IMR-90 (cell line): ENCODE measurements around the gene LUC7L2. TPM values are rescaled to one million over a fixed set of nuclear protein-coding genes. Genes with fewer than 3 reads are reported as not detected.

Source experiments
- ATAC-seq: fragments of 200-7000 bp; cut with Tn5 transposase; 2 replicates; pipeline ENCODE4 v1.9.1; 2020; ENCODE audit warnings: low read depth, mild to moderate bottlenecking, moderate library complexity
- BruUV-seq: library from RNA; stranded (reverse); fragments of 400-500 nt; replicated peaks from 2 replicates; lab custom pipeline; 2021; lab: Mats Ljungman, UMichigan
- CTCF ChIA-PET: fragments of 300-600 bp; formaldehyde crosslinking; extraction: SDS; loops from one replicate; lab custom pipeline; 2021; ENCODE audit warnings: antibody characterized with exemption; lab: Yijun Ruan, JAX
- POLR2A ChIA-PET: fragments of 300-600 bp; sonication (Branson Sonifier 250); formaldehyde crosslinking; loops from one replicate; lab custom pipeline; 2022; ENCODE audit warnings: antibody characterized with exemption; ENCODE audit not compliant: unreplicated experiment; lab: Charles Lee
- DNase-seq: peaks from one replicate; pipeline ENCODE4 v3.0.0; 2013
- H2AFZ ChIP-seq: replicated peaks from 2 replicates; pipeline ENCODE3; 2013; ENCODE audit warnings: low read length, mild to moderate bottlenecking; ENCODE audit not compliant: poor library complexity
- H2AK5ac ChIP-seq: 2 replicates; pipeline ENCODE4 v1.6.1; 2013; ENCODE audit warnings: low read depth, low read length, inconsistent platforms
- H2AK9ac ChIP-seq: replicated peaks from 2 replicates; pipeline ENCODE3; 2013; ENCODE audit warnings: mild to moderate bottlenecking, low read depth, low read length, moderate library complexity; ENCODE audit not compliant: poor library complexity
- H2BK120ac ChIP-seq: 2 replicates; pipeline ENCODE4 v1.6.1; 2013; ENCODE audit warnings: low read depth, low read length, inconsistent platforms
- H2BK15ac ChIP-seq: 3 replicates; pipeline ENCODE4 v1.6.1; 2013; ENCODE audit warnings: low read depth, low read length, inconsistent platforms
- H2BK20ac ChIP-seq: 2 replicates; pipeline ENCODE4 v1.6.1; 2013; ENCODE audit warnings: low read depth, mild to moderate bottlenecking, inconsistent platforms, low read length, moderate library complexity
- H2BK5ac ChIP-seq: 2 replicates; pipeline ENCODE4 v1.6.1; 2013; ENCODE audit warnings: mild to moderate bottlenecking, low read depth, low read length, inconsistent platforms; ENCODE audit not compliant: poor library complexity, severe bottlenecking
- H3K14ac ChIP-seq: replicated peaks from 2 replicates; pipeline ENCODE4 v1.6.1; 2013; ENCODE audit warnings: low read depth, low read length, inconsistent platforms
- H3K18ac ChIP-seq: 2 replicates; pipeline ENCODE4 v1.6.1; 2013; ENCODE audit warnings: low read depth, low read length, control low read depth
- H3K23ac ChIP-seq: 2 replicates; pipeline ENCODE4 v1.6.1; 2013; ENCODE audit warnings: low read depth, low read length, inconsistent platforms
- H3K27ac ChIP-seq: 2 replicates; pipeline ENCODE4 v1.5.1; 2013; ENCODE audit warnings: mild to moderate bottlenecking, control low read depth, low read length; ENCODE audit not compliant: insufficient read depth
- H3K27me3 ChIP-seq: 2 replicates; pipeline ENCODE4 v1.6.1; 2013; ENCODE audit warnings: low read length; ENCODE audit not compliant: control insufficient read depth, insufficient read depth
- H3K36me3 ChIP-seq: 2 replicates; pipeline ENCODE4 v1.6.1; 2013; ENCODE audit warnings: low read length, mixed read lengths; ENCODE audit not compliant: control insufficient read depth, insufficient read depth
- H3K4ac ChIP-seq: 2 replicates; pipeline ENCODE4 v1.6.1; 2013; ENCODE audit warnings: low read depth, low read length, inconsistent platforms
- H3K4me1 ChIP-seq: 2 replicates; pipeline ENCODE4 v1.6.1; 2013; ENCODE audit warnings: low read length, mixed read lengths; ENCODE audit not compliant: control insufficient read depth, insufficient read depth
- H3K4me2 ChIP-seq: 2 replicates; pipeline ENCODE4 v1.6.1; 2013; ENCODE audit warnings: low read depth, mild to moderate bottlenecking, control low read depth, low read length, moderate library complexity
- H3K4me3 ChIP-seq: 2 replicates; pipeline ENCODE4 v1.5.1; 2013; ENCODE audit warnings: low read depth, mild to moderate bottlenecking, control low read depth, low read length, moderate library complexity; ENCODE audit not compliant: insufficient read depth
- H3K56ac ChIP-seq: 2 replicates; pipeline ENCODE4 v1.6.1; 2013; ENCODE audit warnings: low read length, inconsistent platforms; ENCODE audit not compliant: insufficient read depth; ENCODE audit errors: extremely low read depth
- H3K79me1 ChIP-seq, 2 experiments: 2 replicates each; pipeline ENCODE4 v1.6.1; 2013; ENCODE audit warnings: low read length in 2 of 2, inconsistent platforms in 1 of 2, low read depth in 1 of 2
- H3K9ac ChIP-seq: 2 replicates; pipeline ENCODE4 v1.6.1; 2013; ENCODE audit warnings: low read depth, low read length, control low read depth
- H3K9me1 ChIP-seq: 2 replicates; pipeline ENCODE4 v1.6.1; 2013; ENCODE audit warnings: low read length, inconsistent platforms; ENCODE audit not compliant: insufficient read depth
- H3K9me3 ChIP-seq: 2 replicates; pipeline ENCODE4 v1.6.1; 2013; ENCODE audit warnings: low read length; ENCODE audit not compliant: control insufficient read depth, insufficient read depth
- H4K20me1 ChIP-seq: 2 replicates; pipeline ENCODE4 v1.6.1; 2013; ENCODE audit warnings: low read length, inconsistent platforms; ENCODE audit not compliant: insufficient read depth
- H4K5ac ChIP-seq: 2 replicates; pipeline ENCODE4 v1.6.1; 2013; ENCODE audit warnings: mild to moderate bottlenecking, low read depth, low read length, control low read depth
- H4K8ac ChIP-seq, 2 experiments: 2 replicates each; pipeline ENCODE4 v1.6.1; 2013; ENCODE audit warnings: low read depth in 2 of 2, low read length in 2 of 2, control low read depth in 1 of 2, inconsistent platforms in 1 of 2
- H4K91ac ChIP-seq: 2 replicates; pipeline ENCODE4 v1.6.1; 2013; ENCODE audit warnings: low read depth, low read length, inconsistent platforms; ENCODE audit not compliant: insufficient read depth
- BHLHE40 ChIP-seq: fragments of 150-350 bp; IDR thresholded peaks from 2 replicates; pipeline ENCODE4 v1.6.1; 2016; ENCODE audit warnings: mild to moderate bottlenecking, low read depth, low read length
- CEBPB ChIP-seq: IDR thresholded peaks from 2 replicates; pipeline ENCODE4 v1.6.1; 2012; ENCODE audit warnings: low read depth, low read length, improper control_type of control experiment
- CHD1 ChIP-seq: IDR thresholded peaks from 2 replicates; pipeline ENCODE4 v1.6.1; 2012; ENCODE audit warnings: low read depth, low read length, improper control_type of control experiment
- FOS ChIP-seq: fragments of 150-350 bp; IDR thresholded peaks from 2 replicates; pipeline ENCODE4 v1.6.1; 2016; ENCODE audit warnings: low read depth, low read length
- MAFK ChIP-seq: IDR thresholded peaks from 2 replicates; pipeline ENCODE4 v1.6.1; 2012; ENCODE audit warnings: low read depth, low read length, improper control_type of control experiment
- MAZ ChIP-seq: IDR thresholded peaks from 2 replicates; pipeline ENCODE4 v1.6.1; 2012; ENCODE audit warnings: low read depth, mild to moderate bottlenecking, low read length, improper control_type of control experiment, moderate library complexity, borderline replicate concordance
- MXI1 ChIP-seq: IDR thresholded peaks from 2 replicates; pipeline ENCODE4 v1.6.1; 2012; ENCODE audit warnings: low read depth, mild to moderate bottlenecking, low read length, moderate library complexity, borderline replicate concordance
- NFE2L2 ChIP-seq: fragments of 150-350 bp; IDR thresholded peaks from 2 replicates; pipeline ENCODE4 v1.6.1; 2016; ENCODE audit warnings: low read depth, mild to moderate bottlenecking, low read length
- POLR2A ChIP-seq: IDR thresholded peaks from 2 replicates; pipeline ENCODE4 v1.6.1; 2012; ENCODE audit warnings: mild to moderate bottlenecking, low read depth, low read length
- RAD21 ChIP-seq: IDR thresholded peaks from 2 replicates; pipeline ENCODE4 v1.6.1; 2012; ENCODE audit warnings: low read length, improper control_type of control experiment
- RCOR1 ChIP-seq: IDR thresholded peaks from 2 replicates; pipeline ENCODE4 v1.6.1; 2012; ENCODE audit warnings: mild to moderate bottlenecking, low read length, improper control_type of control experiment; ENCODE audit not compliant: insufficient replicate concordance
- RFX5 ChIP-seq: IDR thresholded peaks from 2 replicates; pipeline ENCODE4 v1.8.0; 2012; ENCODE audit warnings: low read depth, mild to moderate bottlenecking, low read length, moderate library complexity
- SMC3 ChIP-seq: fragments of 150-350 bp; IDR thresholded peaks from 2 replicates; pipeline ENCODE4 v1.6.1; 2016; ENCODE audit warnings: low read depth, mild to moderate bottlenecking, antibody characterized with exemption, low read length, moderate library complexity
- WGBS, 2 experiments: methylation state at CpG; one replicate each; pipeline versions ENCODE4 v1.1.5 to v1.1.7; 2013; ENCODE audit warnings: missing lambda C conversion rate in 2 of 2; ENCODE audit not compliant: insufficient read length in 1 of 2; ENCODE audit errors: extremely low coverage in 2 of 2; 5-methylcytosine and 5-hydroxymethylcytosine counted together
- dilution Hi-C: fragments of 300-500 bp; cut with HindIII; formaldehyde crosslinking; loops from one replicate; pipeline ENCODE4 v1.14.3; 2018; ENCODE audit warnings: low sequenced_read_pairs; ENCODE audit not compliant: unreplicated experiment
- in situ Hi-C: fragments of 300-500 bp; cut with MboI; formaldehyde crosslinking; loops from 3 replicates; pipeline ENCODE4 v1.14.3; 2019; ENCODE audit warnings: low sequenced_read_pairs, inconsistent platforms, mixed read lengths
- intact Hi-C: fragments of 100-400 bp; cut with micrococcal nuclease; formaldehyde crosslinking; loops from 2 replicates; pipeline ENCODE4 v1.10.0; 2022
- polyA plus RNA-seq, 3 experiments: library from polyadenylated mRNA; depleted of rRNA; stranded (reverse); fragments of >200 nt; gene quantifications; 2 replicates each; pipeline ENCODE4 v1.2.3, GENCODE V29; 2012; ENCODE audit warnings: low replicate concordance in 1 of 3
- total RNA-seq: library from RNA; depleted of rRNA; stranded (reverse); fragments of >200 nt; gene quantifications from 2 replicates; pipeline ENCODE4 v1.2.3, GENCODE V29; 2012
- TF ChIP-seq, protein P1 (sequence below): conservative IDR thresholded peaks from 2 replicates; pipeline ENCODE4 v1.5.1; 2012; ENCODE audit warnings: mild to moderate bottlenecking, low read depth, low read length, improper control_type of control experiment
- TF ChIP-seq, protein P2 (sequence below): fragments of 150-350 bp; IDR thresholded peaks from 2 replicates; pipeline ENCODE4 v1.6.1; 2017; ENCODE audit warnings: mild to moderate bottlenecking, antibody characterized with exemption, low read length, low read depth
- TF ChIP-seq, protein P3 (sequence below): fragments of 150-350 bp; IDR thresholded peaks from 2 replicates; pipeline ENCODE4 v1.6.1; 2016; ENCODE audit warnings: low read depth, mild to moderate bottlenecking, low read length, moderate library complexity, borderline replicate concordance

Gene LUC7L2
- total and polyA plus RNA-seq, 2 of the 4 experiments (the other 2 are of a cell fraction): 14.9 to 31.8 TPM

DNA sequence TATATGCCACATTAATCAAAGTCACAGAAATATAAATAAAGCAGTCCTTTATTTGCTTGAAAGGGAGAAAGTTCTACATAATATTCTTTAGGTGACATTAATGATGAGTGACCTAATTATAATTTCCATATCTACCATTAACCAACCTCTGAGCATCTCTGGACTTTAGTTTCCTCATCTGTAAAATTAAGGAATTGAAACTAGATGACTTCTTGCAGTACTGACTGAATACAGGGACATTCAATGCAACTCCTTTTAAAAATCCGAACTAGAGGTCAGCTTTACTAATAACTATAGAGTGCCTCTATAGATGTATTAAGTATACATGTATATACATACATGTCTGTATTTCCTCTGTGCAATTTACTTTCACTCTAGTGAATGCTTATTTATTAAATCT lies 14.7 kb upstream of the LUC7L2 start:
- WGBS, 2 experiments: no CpG with 5 or more reads among the region's 1 CpG
- dilution Hi-C loops: no loop called here
- no peak overlapping the region for H4K8ac ChIP-seq
- no peak overlapping the region for H4K91ac ChIP-seq
- H4K5ac ChIP-seq: no peak overlapping the region
- no peak overlapping the region for H2BK20ac ChIP-seq
- H3K9ac ChIP-seq: no peak overlapping the region
- DNase-seq (no peak), ATAC-seq (no peak)
- in situ Hi-C loops: no loop called here
- no peak overlapping the region for H3K14ac ChIP-seq
- H3K23ac ChIP-seq: no peak overlapping the region
- H3K56ac ChIP-seq: no peak overlapping the region
- H2AK5ac ChIP-seq: no peak overlapping the region
- H2AK9ac ChIP-seq: no peak overlapping the region
- H3K4me2 ChIP-seq: no peak overlapping the region
- H3K4me3 ChIP-seq: no peak overlapping the region
- intact Hi-C loops: no loop called here
- H3K36me3 ChIP-seq: peaks cover 2% of the 10 kb centered on the region; the same call in 1 of the 2 replicates
- TF ChIP-seq NFE2L2 (no peak), SMC3 (no peak), RAD21 (no peak), CEBPB (no peak), RCOR1 (no peak), MXI1 (no peak), MAFK (no peak), BHLHE40 (no peak), RFX5 (no peak), CHD1 (no peak), FOS (no peak), POLR2A (no peak), MAZ (no peak)
- TF ChIP-seq, protein P1, sequence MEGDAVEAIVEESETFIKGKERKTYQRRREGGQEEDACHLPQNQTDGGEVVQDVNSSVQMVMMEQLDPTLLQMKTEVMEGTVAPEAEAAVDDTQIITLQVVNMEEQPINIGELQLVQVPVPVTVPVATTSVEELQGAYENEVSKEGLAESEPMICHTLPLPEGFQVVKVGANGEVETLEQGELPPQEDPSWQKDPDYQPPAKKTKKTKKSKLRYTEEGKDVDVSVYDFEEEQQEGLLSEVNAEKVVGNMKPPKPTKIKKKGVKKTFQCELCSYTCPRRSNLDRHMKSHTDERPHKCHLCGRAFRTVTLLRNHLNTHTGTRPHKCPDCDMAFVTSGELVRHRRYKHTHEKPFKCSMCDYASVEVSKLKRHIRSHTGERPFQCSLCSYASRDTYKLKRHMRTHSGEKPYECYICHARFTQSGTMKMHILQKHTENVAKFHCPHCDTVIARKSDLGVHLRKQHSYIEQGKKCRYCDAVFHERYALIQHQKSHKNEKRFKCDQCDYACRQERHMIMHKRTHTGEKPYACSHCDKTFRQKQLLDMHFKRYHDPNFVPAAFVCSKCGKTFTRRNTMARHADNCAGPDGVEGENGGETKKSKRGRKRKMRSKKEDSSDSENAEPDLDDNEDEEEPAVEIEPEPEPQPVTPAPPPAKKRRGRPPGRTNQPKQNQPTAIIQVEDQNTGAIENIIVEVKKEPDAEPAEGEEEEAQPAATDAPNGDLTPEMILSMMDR: no peak
- TF ChIP-seq, protein P2, sequence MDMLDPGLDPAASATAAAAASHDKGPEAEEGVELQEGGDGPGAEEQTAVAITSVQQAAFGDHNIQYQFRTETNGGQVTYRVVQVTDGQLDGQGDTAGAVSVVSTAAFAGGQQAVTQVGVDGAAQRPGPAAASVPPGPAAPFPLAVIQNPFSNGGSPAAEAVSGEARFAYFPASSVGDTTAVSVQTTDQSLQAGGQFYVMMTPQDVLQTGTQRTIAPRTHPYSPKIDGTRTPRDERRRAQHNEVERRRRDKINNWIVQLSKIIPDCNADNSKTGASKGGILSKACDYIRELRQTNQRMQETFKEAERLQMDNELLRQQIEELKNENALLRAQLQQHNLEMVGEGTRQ: no peak
- TF ChIP-seq, protein P3, sequence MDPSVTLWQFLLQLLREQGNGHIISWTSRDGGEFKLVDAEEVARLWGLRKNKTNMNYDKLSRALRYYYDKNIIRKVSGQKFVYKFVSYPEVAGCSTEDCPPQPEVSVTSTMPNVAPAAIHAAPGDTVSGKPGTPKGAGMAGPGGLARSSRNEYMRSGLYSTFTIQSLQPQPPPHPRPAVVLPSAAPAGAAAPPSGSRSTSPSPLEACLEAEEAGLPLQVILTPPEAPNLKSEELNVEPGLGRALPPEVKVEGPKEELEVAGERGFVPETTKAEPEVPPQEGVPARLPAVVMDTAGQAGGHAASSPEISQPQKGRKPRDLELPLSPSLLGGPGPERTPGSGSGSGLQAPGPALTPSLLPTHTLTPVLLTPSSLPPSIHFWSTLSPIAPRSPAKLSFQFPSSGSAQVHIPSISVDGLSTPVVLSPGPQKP: no peak
- no peak overlapping the region for H2BK120ac ChIP-seq
- no peaks in the 10 kb centered on the region for H3K27me3 ChIP-seq
- H3K18ac ChIP-seq: no peak overlapping the region
- H2BK15ac ChIP-seq: no peak overlapping the region
- no peak overlapping the region for H2BK5ac ChIP-seq
- peaks cover 7 to 19% of the 10 kb centered on the region in 2 experiments for H3K79me1 ChIP-seq
- no peak overlapping the region for H3K27ac ChIP-seq
- H3K9me3 ChIP-seq: no peaks in the 10 kb centered on the region
- no peaks in the 10 kb centered on the region; the same call in 1 of the 2 replicates for H3K4me1 ChIP-seq
- no peaks in the 10 kb centered on the region; the same call in 1 of the 2 replicates for H4K20me1 ChIP-seq
- no peak overlapping the region for H3K4ac ChIP-seq
- no peak overlapping the region for H2AFZ ChIP-seq
- no peaks in the 10 kb centered on the region for H3K9me1 ChIP-seq
- POLR2A ChIA-PET: no interaction called here
- no TSS peak for BruUV-seq
- CTCF ChIA-PET: no interaction called here
